GM06990 (cell line): Measurements from ENCODE around the gene IL1RAPL1.

ENCODE experiments used
- DNase-seq: peaks from one replicate; pipeline ENCODE4 v3.0.0-alpha.2; 2011; ENCODE audit not compliant: insufficient read length; ENCODE audit errors: extremely low read depth
- H3K27me3 ChIP-seq: replicated peaks from 2 replicates; pipeline ENCODE4 v1.6.0; 2011; ENCODE audit warnings: low read length; ENCODE audit not compliant: control insufficient read depth, insufficient read depth
- H3K36me3 ChIP-seq: 2 replicates; pipeline ENCODE4 v1.5.1; 2011; ENCODE audit warnings: low read length; ENCODE audit not compliant: control insufficient read depth, insufficient read depth
- H3K4me3 ChIP-seq: replicated peaks from 2 replicates; pipeline ENCODE4 v1.5.1; 2011; ENCODE audit warnings: low read depth, mild to moderate bottlenecking, control low read depth, low read length
- CTCF ChIP-seq: IDR thresholded peaks from 2 replicates; pipeline ENCODE4 v1.5.1; 2011; ENCODE audit warnings: low read length, control low read depth, mild to moderate bottlenecking, inconsistent platforms; ENCODE audit not compliant: insufficient read depth, poor library complexity, severe bottlenecking

IL1RAPL1 gene

GRCh38 chrX:29580560-29580959, 993.3 kb downstream of the IL1RAPL1 start:
- DNase-seq = no peak
- no peaks in the 10 kb centered on the region for H3K36me3 ChIP-seq
- no peak for TF ChIP-seq CTCF

GRCh38 chrX:29581223-29581622, 994.0 kb downstream of the IL1RAPL1 start:
- Histone ChIP-seq H3K27me3 (no peaks in the 10 kb centered on the region), H3K4me3 (no peak overlapping the region), H3K36me3 (no peaks in the 10 kb centered on the region)
- TF ChIP-seq CTCF = no peak
- no peak for DNase-seq

More at GRCh38 chrX:29580560-29580959, 993.3 kb downstream of the IL1RAPL1 start:
- Histone ChIP-seq H3K4me3 (no peak overlapping the region), H3K27me3 (no peaks in the 10 kb centered on the region)

DNA sequence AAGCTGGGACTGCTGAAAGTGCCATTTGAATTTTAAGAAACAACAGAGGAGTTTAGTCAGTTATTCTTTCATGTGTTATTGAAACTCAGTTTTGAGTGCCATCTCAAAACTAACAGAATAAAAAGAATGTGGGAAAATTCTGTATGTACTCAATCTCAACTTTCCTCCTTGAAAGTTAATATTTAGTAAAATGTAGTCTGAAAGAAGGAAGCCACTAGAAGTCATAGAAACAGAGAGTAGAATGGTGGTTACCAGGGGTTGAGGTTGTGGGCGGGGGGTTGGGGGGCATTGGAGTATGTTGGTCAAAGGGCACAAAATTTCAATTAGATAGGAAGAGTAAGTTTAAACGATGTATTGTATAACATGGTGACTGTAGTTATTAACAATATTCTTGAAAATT, 999.9 kb downstream of the IL1RAPL1 start:
- Histone ChIP-seq H3K36me3 (no peaks in the 10 kb centered on the region), H3K4me3 (no peak overlapping the region), H3K27me3 (no peaks in the 10 kb centered on the region)
- DNase-seq = no peak
- TF ChIP-seq CTCF = no peak

DNA sequence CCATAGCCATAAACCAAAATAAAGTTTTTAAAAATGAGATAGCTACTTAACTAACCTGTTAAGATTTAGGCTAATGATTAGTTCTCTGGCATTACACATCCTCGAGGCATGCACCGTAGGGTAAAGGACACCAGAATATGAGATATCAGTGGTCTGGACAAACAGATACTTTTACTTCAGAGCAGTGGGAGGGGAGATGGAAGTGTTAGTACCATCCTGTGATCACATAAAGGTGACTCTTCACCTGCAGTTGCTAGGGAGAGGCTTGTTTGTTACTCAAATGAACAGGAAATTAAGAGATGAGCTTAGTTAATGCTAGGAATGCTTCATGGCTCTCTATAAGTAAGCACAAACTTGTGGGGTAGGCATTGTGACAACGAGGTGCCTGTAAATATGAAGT, 1003.7 kb downstream of the IL1RAPL1 start:
- Histone ChIP-seq H3K4me3 (no peak overlapping the region), H3K27me3 (no peaks in the 10 kb centered on the region), H3K36me3 (no peaks in the 10 kb centered on the region)
- no peak for DNase-seq
- no peak for TF ChIP-seq CTCF

DNA sequence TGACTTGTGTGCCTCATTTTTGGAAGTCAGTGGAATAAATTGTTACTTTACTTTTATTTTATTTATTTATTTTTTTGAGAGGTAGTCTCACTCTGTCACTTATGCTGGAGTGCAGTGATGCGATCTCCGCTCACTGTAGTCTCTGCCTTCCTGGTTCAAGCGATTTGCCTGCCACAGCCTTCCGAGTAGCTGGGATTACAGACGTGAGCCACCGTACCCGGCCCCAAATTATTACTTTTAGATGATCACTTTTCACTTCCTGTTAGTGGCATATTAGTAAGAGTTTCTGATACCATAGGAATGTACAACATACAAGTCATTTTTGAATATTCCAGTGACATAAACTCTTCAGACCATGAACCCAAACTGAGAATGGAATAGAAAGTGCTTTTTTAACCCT, 1017.1 kb downstream of the IL1RAPL1 start:
- TF ChIP-seq CTCF = no peak
- H3K27me3 ChIP-seq = no peaks in the 10 kb centered on the region
- H3K36me3 ChIP-seq = no peaks in the 10 kb centered on the region
- DNase-seq = no peak
- no peak overlapping the region for H3K4me3 ChIP-seq

- Histone ChIP-seq H3K27me3 (no peaks in the 10 kb centered on the region), H3K36me3 (no peaks in the 10 kb centered on the region), H3K4me3 (no peak overlapping the region)
- TF ChIP-seq CTCF = no peak
- DNase-seq = no peak
Observed at GRCh38 chrX:29617276-29617675, 1030.0 kb downstream of the IL1RAPL1 start.
